ENCODE results near the gene NME1. TPM values are rescaled to one million over a fixed set of nuclear protein-coding genes. Genes with fewer than 3 reads are reported as not detected.
A peak's percentile ranks its signal among the peaks of the same experiment; 100 is the strongest.

The NME1 gene
- total and polyA plus RNA-seq, 9 of the 15 experiments (the other 6 are each of a cell fraction or from before 2014, with no cell fraction given): 449 to 1,588 (median 604) TPM

DNA sequence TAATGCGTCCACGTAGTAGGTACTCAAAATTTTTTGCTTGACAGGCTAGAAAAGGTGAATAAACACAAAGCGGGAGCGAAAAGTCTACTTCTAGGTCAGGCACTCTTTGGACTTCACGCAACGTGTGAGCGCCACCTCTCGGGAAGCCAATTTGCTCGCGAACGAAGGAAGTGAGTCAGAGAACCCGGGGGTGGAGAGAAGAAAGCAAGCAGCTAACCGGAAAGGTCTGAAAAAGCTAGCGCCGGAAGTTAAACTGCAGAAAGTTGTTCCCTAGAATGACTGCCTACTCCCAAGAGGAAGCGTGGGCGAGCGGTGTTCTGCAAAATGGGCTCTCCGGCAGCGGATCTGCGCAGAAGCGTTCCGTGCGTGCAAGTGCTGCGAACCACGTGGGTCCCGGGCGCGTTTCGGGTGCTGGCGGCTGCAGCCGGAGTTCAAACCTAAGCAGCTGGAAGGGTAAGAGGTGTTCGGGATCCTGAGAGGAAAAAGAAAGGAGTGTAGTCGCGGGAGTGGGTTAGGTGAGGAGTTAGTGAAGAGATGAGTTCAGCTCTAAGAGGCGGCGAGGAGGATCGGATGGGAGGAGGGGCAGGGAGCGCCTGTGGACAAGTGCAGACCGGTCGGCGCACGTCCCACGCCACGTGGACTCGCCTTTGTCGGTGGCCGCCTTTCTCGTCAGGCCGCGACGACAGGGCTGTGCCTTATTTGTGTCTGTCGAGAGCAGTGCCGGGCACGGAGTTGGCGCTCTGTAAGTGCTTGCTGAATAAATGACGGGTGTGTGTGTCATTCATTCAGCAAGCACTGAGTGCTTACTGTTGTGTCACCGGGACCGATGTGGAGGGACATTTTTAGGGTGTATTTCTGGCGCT lies at the start of gene NME1 (continued):
- TF ChIP-seq PHTF2 (CRISPR knock-in tag; IDR thresholded peaks at IDR 0.05): no peak
- TF ChIP-seq BMI1 (IDR thresholded peaks at IDR 0.05; ENCODE audit: low read length): peak; percentile 66
- peak; percentile 88 for TF ChIP-seq POLR2B (IDR thresholded peaks at IDR 0.05; ENCODE audit: low read depth, partially characterized antibody)
- TF ChIP-seq XRCC4 (IDR thresholded peaks at IDR 0.05; ENCODE audit: extremely low read depth, insufficient read depth, insufficient read length): no peak
- TF ChIP-seq POLR3A (IDR thresholded peaks at IDR 0.05; ENCODE audit: borderline replicate concordance, extremely low read depth, insufficient read depth, insufficient read length): no peak
- TF ChIP-seq, protein P1, sequence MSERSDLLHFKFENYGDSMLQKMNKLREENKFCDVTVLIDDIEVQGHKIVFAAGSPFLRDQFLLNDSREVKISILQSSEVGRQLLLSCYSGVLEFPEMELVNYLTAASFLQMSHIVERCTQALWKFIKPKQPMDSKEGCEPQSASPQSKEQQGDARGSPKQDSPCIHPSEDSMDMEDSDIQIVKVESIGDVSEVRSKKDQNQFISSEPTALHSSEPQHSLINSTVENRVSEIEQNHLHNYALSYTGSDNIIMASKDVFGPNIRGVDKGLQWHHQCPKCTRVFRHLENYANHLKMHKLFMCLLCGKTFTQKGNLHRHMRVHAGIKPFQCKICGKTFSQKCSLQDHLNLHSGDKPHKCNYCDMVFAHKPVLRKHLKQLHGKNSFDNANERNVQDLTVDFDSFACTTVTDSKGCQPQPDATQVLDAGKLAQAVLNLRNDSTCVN (CRISPR knock-in tag; IDR thresholded peaks at IDR 0.05): peak; percentile 65; the same call in 1 of the 2 replicates
- peak; percentile 71 for TF ChIP-seq SETDB1 (IDR thresholded peaks at IDR 0.05; ENCODE audit: low read length)
- TF ChIP-seq, protein P2, sequence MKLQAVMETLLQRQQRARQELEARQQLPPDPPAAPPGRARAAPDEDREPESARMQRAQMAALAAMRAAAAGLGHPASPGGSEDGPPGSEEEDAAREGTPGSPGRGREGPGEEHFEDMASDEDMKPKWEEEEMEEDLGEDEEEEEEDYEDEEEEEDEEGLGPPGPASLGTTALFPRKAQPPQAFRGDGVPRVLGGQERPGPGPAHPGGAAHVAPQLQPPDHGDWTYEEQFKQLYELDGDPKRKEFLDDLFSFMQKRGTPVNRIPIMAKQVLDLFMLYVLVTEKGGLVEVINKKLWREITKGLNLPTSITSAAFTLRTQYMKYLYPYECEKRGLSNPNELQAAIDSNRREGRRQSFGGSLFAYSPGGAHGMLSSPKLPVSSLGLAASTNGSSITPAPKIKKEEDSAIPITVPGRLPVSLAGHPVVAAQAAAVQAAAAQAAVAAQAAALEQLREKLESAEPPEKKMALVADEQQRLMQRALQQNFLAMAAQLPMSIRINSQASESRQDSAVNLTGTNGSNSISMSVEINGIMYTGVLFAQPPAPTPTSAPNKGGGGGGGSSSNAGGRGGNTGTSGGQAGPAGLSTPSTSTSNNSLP (IDR thresholded peaks at IDR 0.05; ENCODE audit: borderline replicate concordance, low read depth, low read length): peak; percentile 64
- peak; percentile 68 for TF ChIP-seq BHLHE40 (IDR thresholded peaks at IDR 0.05; ENCODE audit: low read length)
- TF ChIP-seq SMARCE1 (IDR thresholded peaks at IDR 0.05): peak; percentile 66; the same call in 1 of the 2 replicates
- TF ChIP-seq NBN (IDR thresholded peaks at IDR 0.05; ENCODE audit: low read depth): peak; percentile 98
- no peak for TF ChIP-seq TEAD2 (tag; IDR thresholded peaks at IDR 0.05)
- TF ChIP-seq NFIX (CRISPR knock-in tag; IDR thresholded peaks at IDR 0.05; ENCODE audit: low read depth): no peak
- peak; percentile 87 for TF ChIP-seq TRIM28 (IDR thresholded peaks at IDR 0.05)
- TF ChIP-seq TFAM (CRISPR knock-in tag; conservative IDR thresholded peaks at IDR 0.05): no peak
- no peak for TF ChIP-seq ZNF668 (CRISPR knock-in tag; IDR thresholded peaks at IDR 0.05)
- peak; percentile 76 for TF ChIP-seq HDAC3 (IDR thresholded peaks at IDR 0.05; ENCODE audit: borderline replicate concordance, partially characterized antibody)
- no peak; the same call in 1 of the 2 replicates for TF ChIP-seq NR3C1 (CRISPR knock-in tag; IDR thresholded peaks at IDR 0.05)
- TF ChIP-seq, protein P3, sequence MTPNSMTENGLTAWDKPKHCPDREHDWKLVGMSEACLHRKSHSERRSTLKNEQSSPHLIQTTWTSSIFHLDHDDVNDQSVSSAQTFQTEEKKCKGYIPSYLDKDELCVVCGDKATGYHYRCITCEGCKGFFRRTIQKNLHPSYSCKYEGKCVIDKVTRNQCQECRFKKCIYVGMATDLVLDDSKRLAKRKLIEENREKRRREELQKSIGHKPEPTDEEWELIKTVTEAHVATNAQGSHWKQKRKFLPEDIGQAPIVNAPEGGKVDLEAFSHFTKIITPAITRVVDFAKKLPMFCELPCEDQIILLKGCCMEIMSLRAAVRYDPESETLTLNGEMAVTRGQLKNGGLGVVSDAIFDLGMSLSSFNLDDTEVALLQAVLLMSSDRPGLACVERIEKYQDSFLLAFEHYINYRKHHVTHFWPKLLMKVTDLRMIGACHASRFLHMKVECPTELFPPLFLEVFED (CRISPR knock-in tag; conservative IDR thresholded peaks at IDR 0.05): peak; percentile 76; the same call in 1 of the 2 replicates
- no peak for TF ChIP-seq ZNF121 (CRISPR knock-in tag; conservative IDR thresholded peaks at IDR 0.05)
- TF ChIP-seq, protein P4, sequence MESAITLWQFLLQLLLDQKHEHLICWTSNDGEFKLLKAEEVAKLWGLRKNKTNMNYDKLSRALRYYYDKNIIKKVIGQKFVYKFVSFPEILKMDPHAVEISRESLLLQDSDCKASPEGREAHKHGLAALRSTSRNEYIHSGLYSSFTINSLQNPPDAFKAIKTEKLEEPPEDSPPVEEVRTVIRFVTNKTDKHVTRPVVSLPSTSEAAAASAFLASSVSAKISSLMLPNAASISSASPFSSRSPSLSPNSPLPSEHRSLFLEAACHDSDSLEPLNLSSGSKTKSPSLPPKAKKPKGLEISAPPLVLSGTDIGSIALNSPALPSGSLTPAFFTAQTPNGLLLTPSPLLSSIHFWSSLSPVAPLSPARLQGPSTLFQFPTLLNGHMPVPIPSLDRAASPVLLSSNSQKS (CRISPR knock-in tag; IDR thresholded peaks at IDR 0.05): no peak
- TF ChIP-seq ZBED1 (IDR thresholded peaks at IDR 0.05): peak; percentile 56; the same call in 1 of the 2 replicates
- TF ChIP-seq, protein P5, sequence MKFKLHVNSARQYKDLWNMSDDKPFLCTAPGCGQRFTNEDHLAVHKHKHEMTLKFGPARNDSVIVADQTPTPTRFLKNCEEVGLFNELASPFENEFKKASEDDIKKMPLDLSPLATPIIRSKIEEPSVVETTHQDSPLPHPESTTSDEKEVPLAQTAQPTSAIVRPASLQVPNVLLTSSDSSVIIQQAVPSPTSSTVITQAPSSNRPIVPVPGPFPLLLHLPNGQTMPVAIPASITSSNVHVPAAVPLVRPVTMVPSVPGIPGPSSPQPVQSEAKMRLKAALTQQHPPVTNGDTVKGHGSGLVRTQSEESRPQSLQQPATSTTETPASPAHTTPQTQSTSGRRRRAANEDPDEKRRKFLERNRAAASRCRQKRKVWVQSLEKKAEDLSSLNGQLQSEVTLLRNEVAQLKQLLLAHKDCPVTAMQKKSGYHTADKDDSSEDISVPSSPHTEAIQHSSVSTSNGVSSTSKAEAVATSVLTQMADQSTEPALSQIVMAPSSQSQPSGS (CRISPR knock-in tag; IDR thresholded peaks at IDR 0.05): no peak

All from K562 (cell line).